ENCODE measurements around the gene CRYAB. TPM values are rescaled to one million over a fixed set of nuclear protein-coding genes. Genes with fewer than 3 reads are reported as not detected.

Gene CRYAB
- total RNA-seq, result 226 TPM
- polyA plus RNA-seq (ENCODE audit: insufficient read depth in 1 of 8, insufficient read length in 8 of 8, low replicate concordance in 1 of 8), result 100 to 1,000 TPM; 512 to 708 (median 632) TPM
- long read RNA-seq, donor 1, transcript CRYAB-215 (2 exons, 981 nt), result minor isoform, 5 of 124 reads
- long read RNA-seq, donor 1, transcript CRYAB-205 (3 exons, 1,017 nt), result major isoform, 103 of 124 reads
- long read RNA-seq, donor 1, transcript CRYAB-203 (2 exons, 915 nt), result minor isoform, 15 of 124 reads
- long read RNA-seq, donor 1, partial matches to known transcripts, result 0 of 124 reads
- long read RNA-seq, donor 1, other reads (novel, unspliced or antisense), result 0 of 124 reads
- long read RNA-seq, donor 2, transcript CRYAB-205 (3 exons, 1,017 nt), result major isoform, 33 of 41 reads
- long read RNA-seq, donor 2, partial matches to known transcripts, result 5 of 41 reads
- long read RNA-seq, donor 2, other reads (novel, unspliced or antisense), result 0 of 41 reads
- long read RNA-seq, donor 3, transcript CRYAB-205 (3 exons, 1,017 nt), result major isoform, 219 of 233 reads
- long read RNA-seq, donor 3, transcript CRYAB-203 (2 exons, 915 nt), result minor isoform, 9 of 233 reads
- long read RNA-seq, donor 3, partial matches to known transcripts, result 0 of 233 reads
- long read RNA-seq, donor 3, other reads (novel, unspliced or antisense), result 0 of 233 reads
- long read RNA-seq, donor 4, transcript CRYAB-203 (2 exons, 915 nt), result minor isoform, 14 of 187 reads
- long read RNA-seq, donor 4, transcript CRYAB-205 (3 exons, 1,017 nt), result major isoform, 168 of 187 reads
- long read RNA-seq, donor 4, partial matches to known transcripts, result 0 of 187 reads
- long read RNA-seq, donor 4, other reads (novel, unspliced or antisense), result 0 of 187 reads
- long read RNA-seq, donor 5, transcript CRYAB-203 (2 exons, 915 nt), result minor isoform, 8 of 625 reads
- long read RNA-seq, donor 5, transcript CRYAB-216 (4 exons, 977 nt), result minor isoform, 11 of 625 reads
- long read RNA-seq, donor 5, transcript CRYAB-205 (3 exons, 1,017 nt), result major isoform, 579 of 625 reads
- long read RNA-seq, donor 5, transcript CRYAB-215 (2 exons, 981 nt), result minor isoform, 16 of 625 reads
- long read RNA-seq, donor 5, partial matches to known transcripts, result 0 of 625 reads
- long read RNA-seq, donor 5, other reads (novel, unspliced or antisense), result 11 of 625 reads
- long read RNA-seq, donor 6, transcript CRYAB-203 (2 exons, 915 nt), result minor isoform, 12 of 418 reads
- long read RNA-seq, donor 6, transcript CRYAB-216 (4 exons, 977 nt), result minor isoform, 6 of 418 reads
- long read RNA-seq, donor 6, transcript CRYAB-205 (3 exons, 1,017 nt), result major isoform, 382 of 418 reads
- long read RNA-seq, donor 6, transcript CRYAB-215 (2 exons, 981 nt), result minor isoform, 8 of 418 reads
- long read RNA-seq, donor 6, partial matches to known transcripts, result 0 of 418 reads
- long read RNA-seq, donor 6, other reads (novel, unspliced or antisense), result 9 of 418 reads
- long read RNA-seq, donor 7, transcript CRYAB-205 (3 exons, 1,017 nt), result major isoform, 304 of 928 reads
- long read RNA-seq, donor 7, transcript CRYAB-203 (2 exons, 915 nt), result minor isoform, 21 of 928 reads
- long read RNA-seq, donor 7, transcript CRYAB-215 (2 exons, 981 nt), result minor isoform, 7 of 928 reads
- long read RNA-seq, donor 7, partial matches to known transcripts, result 592 of 928 reads
- long read RNA-seq, donor 7, other reads (novel, unspliced or antisense), result 0 of 928 reads
- long read RNA-seq, donor 8, transcript CRYAB-203 (2 exons, 915 nt), result minor isoform, 17 of 632 reads
- long read RNA-seq, donor 8, transcript CRYAB-205 (3 exons, 1,017 nt), result major isoform, 212 of 632 reads
- long read RNA-seq, donor 8, transcript CRYAB-215 (2 exons, 981 nt), result minor isoform, 8 of 632 reads
- long read RNA-seq, donor 8, partial matches to known transcripts, result 390 of 632 reads
- long read RNA-seq, donor 8, other reads (novel, unspliced or antisense), result 0 of 632 reads
- long read RNA-seq, donor 9, transcript CRYAB-205 (3 exons, 1,017 nt), result major isoform, 273 of 285 reads
- long read RNA-seq, donor 9, transcript CRYAB-215 (2 exons, 981 nt), result minor isoform, 5 of 285 reads
- long read RNA-seq, donor 9, transcript CRYAB-203 (2 exons, 915 nt), result minor isoform, 5 of 285 reads
- long read RNA-seq, donor 9, partial matches to known transcripts, result 0 of 285 reads
- long read RNA-seq, donor 9, other reads (novel, unspliced or antisense), result 0 of 285 reads
- long read RNA-seq, donor 10, transcript CRYAB-205 (3 exons, 1,017 nt), result major isoform, 349 of 392 reads
- long read RNA-seq, donor 10, transcript CRYAB-203 (2 exons, 915 nt), result minor isoform, 33 of 392 reads
- long read RNA-seq, donor 10, partial matches to known transcripts, result 0 of 392 reads
- long read RNA-seq, donor 10, other reads (novel, unspliced or antisense), result 0 of 392 reads
- long read RNA-seq, donor 11, transcript CRYAB-203 (2 exons, 915 nt), result minor isoform, 11 of 217 reads
- long read RNA-seq, donor 11, transcript CRYAB-205 (3 exons, 1,017 nt), result major isoform, 191 of 217 reads
- long read RNA-seq, donor 11, transcript CRYAB-216 (4 exons, 977 nt), result minor isoform, 7 of 217 reads
- long read RNA-seq, donor 11, transcript CRYAB-215 (2 exons, 981 nt), result minor isoform, 6 of 217 reads
- long read RNA-seq, donor 11, partial matches to known transcripts, result 0 of 217 reads
- long read RNA-seq, donor 11, other reads (novel, unspliced or antisense), result 0 of 217 reads

GRCh38 chr11:111911563-111912401, at the start of gene CRYAB:
TSS of gene CRYAB (minus strand) at chr11:111911770. CDS start at chr11:111911724, 46 bp downstream.
- peak; percentile 95 for DNase-seq
- peaks cover 45% of the 10 kb centered on the region for H3K4me1 ChIP-seq (ENCODE audit: control insufficient read depth, insufficient read depth, low read length)
- H3K36me3 ChIP-seq (ENCODE audit: control insufficient read depth, insufficient read depth, low read length), result peaks cover 33% of the 10 kb centered on the region
- H3K9me3 ChIP-seq (replicated peaks; ENCODE audit: control insufficient read depth, low read depth, low read length), result no peaks in the 10 kb centered on the region
- no peaks in the 10 kb centered on the region for H3K27me3 ChIP-seq (ENCODE audit: control insufficient read depth, insufficient read depth, low read length)
- H3K27ac ChIP-seq (ENCODE audit: low read length), result peak within 1 kb of the TSS; percentile 98
- 63% methylated on average over 6 of the region's 17 CpGs for WGBS (ENCODE audit: insufficient coverage)
- peak within 1 kb of the TSS; percentile 61 for H3K4me3 ChIP-seq (ENCODE audit: low read length)

- Histone ChIP-seq H3K36me3 (ENCODE audit: control insufficient read depth, insufficient read depth, low read length) (no peaks in the 10 kb centered on the region), H3K4me1 (ENCODE audit: control insufficient read depth, insufficient read depth, low read length) (peaks cover 21% of the 10 kb centered on the region), H3K9me3 (replicated peaks; ENCODE audit: control insufficient read depth, low read depth, low read length) (no peaks in the 10 kb centered on the region), H3K27ac (ENCODE audit: low read length) (no peak overlapping the region), H3K4me3 (ENCODE audit: low read length) (no peak overlapping the region), H3K27me3 (ENCODE audit: control insufficient read depth, insufficient read depth, low read length) (no peaks in the 10 kb centered on the region)
- 56% methylated on average over 5 of the region's 5 CpGs for WGBS (ENCODE audit: insufficient coverage)
- no peak for DNase-seq
Measured at GRCh38 chr11:111960916-111961315, 49.3 kb upstream of the CRYAB start.

- Histone ChIP-seq H3K27ac (ENCODE audit: low read length) (peak overlapping the region; percentile 76), H3K4me1 (ENCODE audit: control insufficient read depth, insufficient read depth, low read length) (peaks cover 21% of the 10 kb centered on the region), H3K36me3 (ENCODE audit: control insufficient read depth, insufficient read depth, low read length) (no peaks in the 10 kb centered on the region), H3K27me3 (ENCODE audit: control insufficient read depth, insufficient read depth, low read length) (no peaks in the 10 kb centered on the region), H3K4me3 (ENCODE audit: low read length) (no peak overlapping the region), H3K9me3 (replicated peaks; ENCODE audit: control insufficient read depth, low read depth, low read length) (no peaks in the 10 kb centered on the region)
- WGBS (ENCODE audit: insufficient coverage), result 84% methylated on average over 12 of the region's 12 CpGs
- DNase-seq, result peak; percentile 88
Measured at GRCh38 chr11:111957663-111958444, 46.3 kb upstream of the CRYAB start.

GRCh38 chr11:111954154-111954553, 42.6 kb upstream of the CRYAB start:
- Histone ChIP-seq H3K9me3 (replicated peaks; ENCODE audit: control insufficient read depth, low read depth, low read length) (peaks cover 3% of the 10 kb centered on the region), H3K27ac (ENCODE audit: low read length) (no peak overlapping the region), H3K36me3 (ENCODE audit: control insufficient read depth, insufficient read depth, low read length) (no peaks in the 10 kb centered on the region), H3K4me1 (ENCODE audit: control insufficient read depth, insufficient read depth, low read length) (peaks cover 19% of the 10 kb centered on the region), H3K4me3 (ENCODE audit: low read length) (no peak overlapping the region), H3K27me3 (ENCODE audit: control insufficient read depth, insufficient read depth, low read length) (no peaks in the 10 kb centered on the region)
- DNase-seq, result no peak
- WGBS (ENCODE audit: insufficient coverage), result no CpG with 5 or more reads among the region's 4 CpGs

GRCh38 chr11:111951565-111951964, 40.0 kb upstream of the CRYAB start:
- H3K27me3 ChIP-seq (ENCODE audit: control insufficient read depth, insufficient read depth, low read length), result no peaks in the 10 kb centered on the region

GRCh38 chr11:111949519-111950426, 38.2 kb upstream of the CRYAB start:
- DNase-seq, result no peak
- H3K9me3 ChIP-seq (replicated peaks; ENCODE audit: control insufficient read depth, low read depth, low read length), result peaks cover 3% of the 10 kb centered on the region
- no peak overlapping the region for H3K4me3 ChIP-seq (ENCODE audit: low read length)
- H3K36me3 ChIP-seq (ENCODE audit: control insufficient read depth, insufficient read depth, low read length), result no peaks in the 10 kb centered on the region
- H3K27ac ChIP-seq (ENCODE audit: low read length), result no peak overlapping the region
- WGBS (ENCODE audit: insufficient coverage), result 75% methylated on average over 5 of the region's 7 CpGs
- no peaks in the 10 kb centered on the region for H3K4me1 ChIP-seq (ENCODE audit: control insufficient read depth, insufficient read depth, low read length)
- H3K27me3 ChIP-seq (ENCODE audit: control insufficient read depth, insufficient read depth, low read length), result no peaks in the 10 kb centered on the region

More at GRCh38 chr11:111951565-111951964, 40.0 kb upstream of the CRYAB start:
- no peaks in the 10 kb centered on the region for H3K36me3 ChIP-seq (ENCODE audit: control insufficient read depth, insufficient read depth, low read length)
- no peak overlapping the region for H3K27ac ChIP-seq (ENCODE audit: low read length)
- H3K4me1 ChIP-seq (ENCODE audit: control insufficient read depth, insufficient read depth, low read length), result no peaks in the 10 kb centered on the region
- peaks cover 3% of the 10 kb centered on the region for H3K9me3 ChIP-seq (replicated peaks; ENCODE audit: control insufficient read depth, low read depth, low read length)
- DNase-seq, result no peak
- no CpG with 5 or more reads among the region's 3 CpGs for WGBS (ENCODE audit: insufficient coverage)
- H3K4me3 ChIP-seq (ENCODE audit: low read length), result no peak overlapping the region
